DOHH2 (cell line): ENCODE data around the gene EBLN1.

Experiments used
- EZH2phosphoT487 ChIP-seq: fragments of 200-600 bp; sonication (generic); IDR thresholded peaks from 2 replicates; pipeline ENCODE4 v1.6.1; 2017; ENCODE audit warnings: borderline replicate concordance, mild to moderate bottlenecking, antibody characterized with exemption, low read length, moderate library complexity, mixed read lengths
- TF ChIP-seq, protein P1 (sequence below): fragments of 200-600 bp; sonication (generic); IDR thresholded peaks from one replicate; pipeline ENCODE4 v1.5.1; 2014; ENCODE audit warnings: antibody characterized with exemption, mild to moderate bottlenecking, low read depth, low read length; ENCODE audit not compliant: poor library complexity, severe bottlenecking

DNA sequence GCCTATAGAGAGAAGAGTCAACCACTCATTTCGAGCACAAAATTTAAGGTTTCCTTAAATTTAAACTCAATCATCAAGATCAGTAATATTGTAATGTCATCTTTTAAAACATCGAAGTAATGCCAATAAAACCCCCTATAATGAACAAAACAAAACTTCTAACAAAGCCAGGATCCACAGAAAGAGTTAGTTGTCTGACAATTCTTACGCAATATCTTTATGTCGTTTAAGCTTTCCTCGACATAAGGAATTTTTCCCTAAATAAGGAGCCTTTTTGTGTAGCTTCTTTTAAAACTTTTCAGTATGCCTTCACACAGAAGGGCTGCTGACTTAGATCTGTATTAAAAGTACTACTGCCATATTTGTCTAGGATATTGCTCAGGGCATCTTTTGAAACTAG lies 7.5 kb downstream of the EBLN1 start:
- TF ChIP-seq, protein P1, sequence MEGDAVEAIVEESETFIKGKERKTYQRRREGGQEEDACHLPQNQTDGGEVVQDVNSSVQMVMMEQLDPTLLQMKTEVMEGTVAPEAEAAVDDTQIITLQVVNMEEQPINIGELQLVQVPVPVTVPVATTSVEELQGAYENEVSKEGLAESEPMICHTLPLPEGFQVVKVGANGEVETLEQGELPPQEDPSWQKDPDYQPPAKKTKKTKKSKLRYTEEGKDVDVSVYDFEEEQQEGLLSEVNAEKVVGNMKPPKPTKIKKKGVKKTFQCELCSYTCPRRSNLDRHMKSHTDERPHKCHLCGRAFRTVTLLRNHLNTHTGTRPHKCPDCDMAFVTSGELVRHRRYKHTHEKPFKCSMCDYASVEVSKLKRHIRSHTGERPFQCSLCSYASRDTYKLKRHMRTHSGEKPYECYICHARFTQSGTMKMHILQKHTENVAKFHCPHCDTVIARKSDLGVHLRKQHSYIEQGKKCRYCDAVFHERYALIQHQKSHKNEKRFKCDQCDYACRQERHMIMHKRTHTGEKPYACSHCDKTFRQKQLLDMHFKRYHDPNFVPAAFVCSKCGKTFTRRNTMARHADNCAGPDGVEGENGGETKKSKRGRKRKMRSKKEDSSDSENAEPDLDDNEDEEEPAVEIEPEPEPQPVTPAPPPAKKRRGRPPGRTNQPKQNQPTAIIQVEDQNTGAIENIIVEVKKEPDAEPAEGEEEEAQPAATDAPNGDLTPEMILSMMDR: no peak
- no peak for TF ChIP-seq EZH2phosphoT487
